Measurements from ENCODE around the gene KIF6.

KIF6 gene

GRCh38 chr6:39465539-39465938 is 259.7 kb downstream of the KIF6 start:
- no peak for DNase-seq
- Mint-ChIP-seq H3K4me1 (no peaks in the 10 kb centered on the region), H3K27me3 (no peaks in the 10 kb centered on the region), H3K27ac (no peak overlapping the region), H3K9me3 (peaks cover 5 to 7% of the 10 kb centered on the region in 2 donors), H3K4me3 (no peak overlapping the region)
- ATAC-seq = no peak

- Mint-ChIP-seq H3K4me1 (no peaks in the 10 kb centered on the region), H3K9me3 (peaks cover 5 to 7% of the 10 kb centered on the region in 2 donors), H3K27me3 (no peaks in the 10 kb centered on the region)
Measured at GRCh38 chr6:39464067-39464466, 261.1 kb downstream of the KIF6 start.

GRCh38 chr6:39453956-39454524 is 271.2 kb downstream of the KIF6 start:
- ATAC-seq (no peak), DNase-seq (no peak)
- Mint-ChIP-seq H3K4me3 (no peak overlapping the region), H3K27me3 (peaks cover 35% of the 10 kb centered on the region), H3K27ac (no peak overlapping the region), H3K4me1 (peaks cover 5% of the 10 kb centered on the region), H3K9me3 (peaks cover 12 to 13% of the 10 kb centered on the region in 2 donors)

More at GRCh38 chr6:39464067-39464466, 261.1 kb downstream of the KIF6 start:
- DNase-seq (no peak), ATAC-seq (no peak)
- Mint-ChIP-seq H3K4me3 (no peak overlapping the region), H3K27ac (no peak overlapping the region)

GRCh38 chr6:39453241-39453640 is 272.0 kb downstream of the KIF6 start:
- no peak overlapping the region for H3K27ac Mint-ChIP-seq
- peaks cover 12 to 13% of the 10 kb centered on the region in 2 donors for H3K9me3 Mint-ChIP-seq
- no peak overlapping the region for H3K4me3 Mint-ChIP-seq
- peaks cover 43% of the 10 kb centered on the region for H3K27me3 Mint-ChIP-seq
- H3K4me1 Mint-ChIP-seq = peaks cover 5% of the 10 kb centered on the region
- no peak for DNase-seq
- ATAC-seq = no peak

GRCh38 chr6:39452306-39453145 is 272.7 kb downstream of the KIF6 start:
- DNase-seq = no peak

GRCh38 chr6:39451831-39452230 is 273.4 kb downstream of the KIF6 start:
- Mint-ChIP-seq H3K4me3 (no peak overlapping the region), H3K27me3 (peaks cover 44% of the 10 kb centered on the region), H3K9me3 (peaks cover 12 to 13% of the 10 kb centered on the region in 2 donors), H3K4me1 (peaks cover 12% of the 10 kb centered on the region), H3K27ac (peak overlapping the region in 1 of 2 donors; percentile 28)
- DNase-seq = no peak
- no peak for ATAC-seq

More at GRCh38 chr6:39452306-39453145, 272.7 kb downstream of the KIF6 start:
- Mint-ChIP-seq H3K9me3 (peaks cover 12 to 13% of the 10 kb centered on the region in 2 donors), H3K27me3 (peaks cover 44% of the 10 kb centered on the region), H3K4me3 (no peak overlapping the region), H3K4me1 (peaks cover 7% of the 10 kb centered on the region), H3K27ac (no peak overlapping the region)
- peak; percentile 52 for ATAC-seq

GRCh38 chr6:39449022-39449421 is 276.2 kb downstream of the KIF6 start:
- H3K4me3 Mint-ChIP-seq = no peak overlapping the region
- no peak for ATAC-seq
- peaks cover 9% of the 10 kb centered on the region for H3K4me1 Mint-ChIP-seq
- DNase-seq = no peak
- H3K27ac Mint-ChIP-seq = no peak overlapping the region
- peaks cover 39% of the 10 kb centered on the region for H3K27me3 Mint-ChIP-seq
- H3K9me3 Mint-ChIP-seq = peaks cover 7 to 8% of the 10 kb centered on the region in 2 donors

- Mint-ChIP-seq H3K27ac (no peak overlapping the region), H3K4me3 (no peak overlapping the region), H3K27me3 (peaks cover 21% of the 10 kb centered on the region), H3K4me1 (peaks cover 7% of the 10 kb centered on the region), H3K9me3 (no peaks in the 10 kb centered on the region)
- no peak for ATAC-seq
- no peak for DNase-seq
Measured at GRCh38 chr6:39446909-39447308, 278.3 kb downstream of the KIF6 start.

GRCh38 chr6:39445667-39446066 is 279.5 kb downstream of the KIF6 start:
- Mint-ChIP-seq H3K4me3 (no peak overlapping the region), H3K27me3 (peaks cover 21% of the 10 kb centered on the region), H3K9me3 (no peaks in the 10 kb centered on the region), H3K27ac (no peak overlapping the region), H3K4me1 (peaks cover 7% of the 10 kb centered on the region)
- ATAC-seq (no peak), DNase-seq (no peak)

GRCh38 chr6:39444479-39445019 is 280.7 kb downstream of the KIF6 start:
- Mint-ChIP-seq H3K27me3 (peaks cover 21% of the 10 kb centered on the region), H3K4me3 (no peak overlapping the region)
- DNase-seq = no peak

GRCh38 chr6:39441986-39442385 is 283.2 kb downstream of the KIF6 start:
- Mint-ChIP-seq H3K4me3 (no peak overlapping the region), H3K27me3 (peaks cover 11% of the 10 kb centered on the region), H3K9me3 (no peaks in the 10 kb centered on the region), H3K4me1 (no peaks in the 10 kb centered on the region), H3K27ac (no peak overlapping the region)
- DNase-seq (no peak), ATAC-seq (no peak)

More at GRCh38 chr6:39444479-39445019, 280.7 kb downstream of the KIF6 start:
- peaks cover 7% of the 10 kb centered on the region for H3K4me1 Mint-ChIP-seq
- no peaks in the 10 kb centered on the region for H3K9me3 Mint-ChIP-seq
- no peak overlapping the region for H3K27ac Mint-ChIP-seq
- no peak for ATAC-seq

- no peaks in the 10 kb centered on the region for H3K9me3 Mint-ChIP-seq
- peaks cover 16% of the 10 kb centered on the region for H3K27me3 Mint-ChIP-seq
- H3K4me3 Mint-ChIP-seq = no peak overlapping the region
- ATAC-seq = no peak
- H3K27ac Mint-ChIP-seq = no peak overlapping the region
- no peak for DNase-seq
- H3K4me1 Mint-ChIP-seq = no peaks in the 10 kb centered on the region
Measured at GRCh38 chr6:39441301-39441700, 283.9 kb downstream of the KIF6 start.

- Mint-ChIP-seq H3K27me3 (peaks cover 21% of the 10 kb centered on the region), H3K4me1 (no peaks in the 10 kb centered on the region), H3K27ac (no peak overlapping the region), H3K4me3 (no peak overlapping the region), H3K9me3 (no peaks in the 10 kb centered on the region)
- no peak for ATAC-seq
- DNase-seq = no peak
Measured at GRCh38 chr6:39440039-39440426, 285.2 kb downstream of the KIF6 start.

GRCh38 chr6:39439342-39440038 is 285.7 kb downstream of the KIF6 start:
- no peak for DNase-seq
- Mint-ChIP-seq H3K4me1 (no peaks in the 10 kb centered on the region), H3K9me3 (no peaks in the 10 kb centered on the region), H3K27ac (no peak overlapping the region), H3K4me3 (no peak overlapping the region), H3K27me3 (peaks cover 21% of the 10 kb centered on the region)
- no peak for ATAC-seq

GRCh38 chr6:39433630-39434029 is 291.6 kb downstream of the KIF6 start:
- Mint-ChIP-seq H3K27ac (no peak overlapping the region), H3K4me1 (peaks cover 5% of the 10 kb centered on the region), H3K9me3 (no peaks in the 10 kb centered on the region), H3K4me3 (no peak overlapping the region), H3K27me3 (peaks cover 17% of the 10 kb centered on the region)
- DNase-seq = no peak
- ATAC-seq = no peak

Data from stimulated activated naive CD8-positive, alpha-beta T cell treated with anti-CD3 and anti-CD28 coated beads, Interleukin-15, amount 100 ng/mL, for 72 hours (primary cell).